B cell (primary cell): ENCODE data around the gene PEAK1. TPM values are rescaled to one million over a fixed set of nuclear protein-coding genes. Genes with fewer than 3 reads are reported as not detected.
"Not testable (repeated sequence)": the region's sequence is repeated elsewhere in the genome, so short reads cannot be mapped to it uniquely, and the experiment has no call there.

ENCODE experiments used
- ATAC-seq: fragments of 200-7000 bp; cut with Tn5 transposase; one replicate; pipeline ENCODE4 v1.10.0; 2021; ENCODE audit warnings: low read depth, mild to moderate bottlenecking, moderate number of reproducible peaks, moderate library complexity
- CTCF ChIA-PET: fragments of 350-600 bp; sonication (Branson Sonifier 250); formaldehyde crosslinking; loops from one replicate; lab custom pipeline; 2021; ENCODE audit warnings: antibody characterized with exemption, inconsistent platforms; lab: Charles Lee
- POLR2A ChIA-PET: fragments of 350-600 bp; sonication (Branson Sonifier 250); formaldehyde crosslinking; loops from one replicate; lab custom pipeline; 2021; ENCODE audit warnings: antibody characterized with exemption; lab: Charles Lee
- DNase-seq: peaks from one replicate; pipeline ENCODE4 v3.0.0; 2013
- H2AFZ ChIP-seq: 2 replicates; pipeline ENCODE4 v1.6.1; 2012; ENCODE audit warnings: mild to moderate bottlenecking, low read depth, low read length; ENCODE audit not compliant: insufficient read depth, poor library complexity, severe bottlenecking
- H3K27ac ChIP-seq, 2 donors: 1 replicate in 1 of 2; 2 replicates in 1 of 2; pipeline ENCODE4 v1.5.1; 2012 to 2013; ENCODE audit warnings: low read length in 2 of 2, mild to moderate bottlenecking in 2 of 2, moderate library complexity in 1 of 2
- H3K27me3 ChIP-seq, 4 experiments: fragments of 200-600 bp in 1 of 4; sonication (generic) in 1 of 4; replicated peaks in 1 of 4; 1 replicate in 2 of 4; 2 replicates in 2 of 4; pipeline versions ENCODE4 v1.6.1 to v1.7.0; 2013 to 2016; ENCODE audit warnings: low read length in 3 of 4, mild to moderate bottlenecking in 2 of 4, mixed read lengths in 1 of 4, moderate library complexity in 1 of 4; ENCODE audit not compliant: insufficient read depth in 4 of 4, control insufficient read depth in 3 of 4; ENCODE audit errors: control extremely low read depth in 1 of 4
- H3K36me3 ChIP-seq, 2 experiments: replicated peaks in 1 of 2; 1 replicate in 1 of 2; 2 replicates in 1 of 2; pipeline versions ENCODE4 v1.6.1 to v1.7.1; 2013; ENCODE audit warnings: low read length in 1 of 2; ENCODE audit not compliant: insufficient read depth in 2 of 2, control insufficient read depth in 1 of 2; ENCODE audit errors: control extremely low read depth in 1 of 2, extremely low read depth in 1 of 2
- H3K4me1 ChIP-seq, 2 donors: fragments of 200-600 bp in 1 of 2; sonication (generic) in 1 of 2; 1 replicate in 1 of 2; 2 replicates in 1 of 2; pipeline versions ENCODE4 v1.5.1 to v1.6.1; 2013 to 2017; ENCODE audit warnings: low read length in 2 of 2; ENCODE audit not compliant: control insufficient read depth in 2 of 2, insufficient read depth in 2 of 2
- H3K4me2 ChIP-seq: replicated peaks from 2 replicates; pipeline ENCODE3; 2012; ENCODE audit warnings: mild to moderate bottlenecking, low read depth, low read length; ENCODE audit not compliant: poor library complexity, severe bottlenecking
- H3K4me3 ChIP-seq, 5 experiments: fragments of 200-600 bp in 1 of 5; sonication (generic) in 1 of 5; 1 replicate in 3 of 5; 2 replicates in 2 of 5; pipeline versions ENCODE4 v1.5.1 to v1.7.0; 2011 to 2016; ENCODE audit warnings: low read length in 4 of 5, mild to moderate bottlenecking in 4 of 5, low read depth in 2 of 5, control low read depth in 1 of 5, moderate library complexity in 1 of 5; ENCODE audit not compliant: insufficient read depth in 1 of 5; ENCODE audit errors: control extremely low read depth in 1 of 5, extremely low read depth in 1 of 5
- H3K79me2 ChIP-seq: fragments of 200-600 bp; sonication (generic); one replicate; pipeline ENCODE4 v1.6.0; 2016; ENCODE audit warnings: low read length; ENCODE audit not compliant: control insufficient read depth, insufficient read depth
- H3K9ac ChIP-seq: fragments of 200-600 bp; sonication (generic); 2 replicates; pipeline ENCODE4 v1.6.1; 2017; ENCODE audit warnings: mild to moderate bottlenecking, low read length, moderate library complexity
- H3K9me3 ChIP-seq, 3 donors: one replicate each; pipeline versions ENCODE4 v1.6.1 to v1.7.1; 2013; ENCODE audit warnings: low read length in 2 of 3; ENCODE audit not compliant: control insufficient read depth in 2 of 3, insufficient read depth in 1 of 3; ENCODE audit errors: control extremely low read depth in 1 of 3
- H4K20me1 ChIP-seq: 2 replicates; pipeline ENCODE4 v1.6.0; 2012; ENCODE audit warnings: mild to moderate bottlenecking, low read length; ENCODE audit not compliant: insufficient read depth, control insufficient read depth, poor library complexity, severe bottlenecking
- H3K27ac Mint-ChIP-seq: one replicate; pipeline ENCODE4 v1.8.0; 2021; ENCODE audit warnings: mixed read lengths
- H3K27me3 Mint-ChIP-seq: one replicate; pipeline ENCODE4 v1.8.0; 2021; ENCODE audit warnings: mixed read lengths
- H3K4me1 Mint-ChIP-seq: one replicate; pipeline ENCODE4 v1.8.0; 2021; ENCODE audit warnings: mixed read lengths
- H3K4me3 Mint-ChIP-seq: one replicate; pipeline ENCODE4 v1.8.0; 2021; ENCODE audit warnings: mixed read lengths
- H3K9me3 Mint-ChIP-seq: one replicate; pipeline ENCODE4 v1.8.0; 2022; ENCODE audit warnings: mixed read lengths; ENCODE audit not compliant: insufficient read depth
- CTCF ChIP-seq: fragments of 200-600 bp; IDR thresholded peaks from one replicate; pipeline ENCODE4 v1.8.0; 2022; ENCODE audit warnings: antibody characterized with exemption, mild to moderate bottlenecking
- EZH2 ChIP-seq: IDR thresholded peaks from 2 replicates; pipeline ENCODE4 v1.6.1; 2012; ENCODE audit warnings: borderline replicate concordance, low read depth, mild to moderate bottlenecking, moderate library complexity, low read length; ENCODE audit not compliant: insufficient read depth, poor library complexity, severe bottlenecking
- WGBS: methylation state at CpG from one replicate; pipeline ENCODE4 v1.1.5; 2013; ENCODE audit warnings: missing lambda C conversion rate; ENCODE audit not compliant: insufficient coverage; 5-methylcytosine and 5-hydroxymethylcytosine counted together
- intact Hi-C: fragments of 100-400 bp; cut with micrococcal nuclease; formaldehyde crosslinking; loops from one replicate; pipeline ENCODE4 v1.10.0; 2022
- polyA plus RNA-seq: library from polyadenylated mRNA; depleted of rRNA; stranded (reverse); fragments of >200 nt; gene quantifications from 2 replicates; pipeline ENCODE4 v1.2.3, GENCODE V29; 2012
- total RNA-seq, 2 donors: library from RNA; stranded (reverse); fragments of 120-200 nt in 1 of 2; gene quantifications; 1 replicate in 1 of 2; 2 replicates in 1 of 2; pipeline versions ENCODE4 v1.2.3 to v1.2.4, GENCODE V29; 2013 to 2022

PEAK1 gene
- total and polyA plus RNA-seq, 2 donors (not counting 1 experiment from before 2014, with no cell fraction given), result 13.4 to 38.0 TPM

GRCh38 chr15:77276096-77276495, 143.8 kb downstream of the PEAK1 start:
- peaks cover 18 to 23% of the 10 kb centered on the region in 2 donors for H3K4me1 ChIP-seq
- Mint-ChIP-seq H3K27ac (no peak overlapping the region), H3K9me3 (no peaks in the 10 kb centered on the region), H3K4me1 (peaks cover 39% of the 10 kb centered on the region), H3K4me3 (no peak overlapping the region), H3K27me3 (no peaks in the 10 kb centered on the region)
- H3K4me3 ChIP-seq, result no peak overlapping the region
- TF ChIP-seq CTCF (no peak), EZH2 (no peak)
- H3K9me3 ChIP-seq, result no peaks in the 10 kb centered on the region
- no CpG with 5 or more reads among the region's 3 CpGs for WGBS
- H3K9ac ChIP-seq, result no peak overlapping the region
- no peaks in the 10 kb centered on the region for H3K27me3 ChIP-seq
- H3K36me3 ChIP-seq, result no peaks in the 10 kb centered on the region
- ATAC-seq (no peak), DNase-seq (no peak)
- ChIA-PET CTCF (no interaction called here), POLR2A (no interaction called here)
- H4K20me1 ChIP-seq, result no peaks in the 10 kb centered on the region
- H3K27ac ChIP-seq, result no peak overlapping the region
- intact Hi-C loops, result no loop called here
- no peaks in the 10 kb centered on the region for H3K79me2 ChIP-seq
- H3K4me2 ChIP-seq, result no peak overlapping the region
- H2AFZ ChIP-seq, result no peak overlapping the region

- intact Hi-C loops, H4K20me1 ChIP-seq, H2AFZ ChIP-seq, DNase-seq, H3K4me3 Mint-ChIP-seq, POLR2A ChIA-PET, H3K36me3 ChIP-seq, ATAC-seq, H3K4me2 ChIP-seq, H3K4me1 ChIP-seq, H3K9me3 Mint-ChIP-seq, H3K27me3 ChIP-seq, H3K4me3 ChIP-seq, H3K79me2 ChIP-seq, H3K27ac Mint-ChIP-seq, H3K9me3 ChIP-seq, H3K27ac ChIP-seq, H3K9ac ChIP-seq, H3K27me3 Mint-ChIP-seq: not testable (repeated sequence)
- peaks cover 22% of the 10 kb centered on the region for H3K4me1 Mint-ChIP-seq
- CTCF ChIA-PET, result interaction anchor here (1.6 kb wide), 1 partner anchor 270 kb away, joined by 5 read pairs; no protein-coding TSS in a partner anchor
Observed at GRCh38 chr15:77273136-77273535, 146.8 kb downstream of the PEAK1 start.
